IgD-negative memory B cell (primary cell): ENCODE data around the gene AQP5. TPM values are rescaled to one million over a fixed set of nuclear protein-coding genes. Genes with fewer than 3 reads are reported as not detected.

Source experiments
- H3K27ac Mint-ChIP-seq, 3 donors: one replicate each; pipeline ENCODE4 v1.8.0; 2020 to 2022; ENCODE audit warnings: mild to moderate bottlenecking in 3 of 3, mixed read lengths in 3 of 3, moderate library complexity in 1 of 3
- H3K27me3 Mint-ChIP-seq: one replicate; pipeline ENCODE4 v1.8.0; 2021; ENCODE audit warnings: mixed read lengths
- H3K36me3 Mint-ChIP-seq: one replicate; pipeline ENCODE4 v1.8.0; 2020; ENCODE audit warnings: mild to moderate bottlenecking, mixed read lengths
- H3K4me1 Mint-ChIP-seq, 3 donors: one replicate each; pipeline ENCODE4 v1.8.0; 2020 to 2022; ENCODE audit warnings: mixed read lengths in 3 of 3, mild to moderate bottlenecking in 1 of 3
- H3K4me3 Mint-ChIP-seq, 4 donors: one replicate each; pipeline ENCODE4 v1.8.0; 2020 to 2022; ENCODE audit warnings: mild to moderate bottlenecking in 4 of 4, mixed read lengths in 4 of 4, moderate library complexity in 3 of 4
- H3K9me3 Mint-ChIP-seq, 3 donors: one replicate each; pipeline ENCODE4 v1.8.0; 2020 to 2021; ENCODE audit warnings: mixed read lengths in 3 of 3, mild to moderate bottlenecking in 1 of 3
- polyA plus RNA-seq: library from polyadenylated mRNA; unstranded; fragments of 300-500 nt; fragmentation: Illumina TruSeq; gene quantifications from one replicate; pipeline ENCODE4 v1.2.3, GENCODE V29; 2021

The AQP5 gene
- polyA plus RNA-seq, 1 donor from 2014 or later, result not detected

GRCh38 chr12:49963976-49964815 is 2.5 kb downstream of the AQP5 start:
- no peaks in the 10 kb centered on the region for H3K36me3 Mint-ChIP-seq
- H3K4me3 Mint-ChIP-seq, result no peak overlapping the region
- no peaks in the 10 kb centered on the region for H3K9me3 Mint-ChIP-seq
- peaks cover 0 to 7% (median 5%) of the 10 kb centered on the region in 3 donors for H3K4me1 Mint-ChIP-seq
- no peak overlapping the region for H3K27ac Mint-ChIP-seq
- H3K27me3 Mint-ChIP-seq, result peaks cover 33% of the 10 kb centered on the region

- peak overlapping the region in 1 of 4 donors; percentile 58 for H3K4me3 Mint-ChIP-seq
- peaks cover 0 to 7% (median 5%) of the 10 kb centered on the region in 3 donors for H3K4me1 Mint-ChIP-seq
- no peaks in the 10 kb centered on the region for H3K36me3 Mint-ChIP-seq
- no peaks in the 10 kb centered on the region for H3K9me3 Mint-ChIP-seq
- H3K27me3 Mint-ChIP-seq, result peaks cover 31% of the 10 kb centered on the region
- no peak overlapping the region for H3K27ac Mint-ChIP-seq
These were observed 3.4 kb downstream of the AQP5 start for GRCh38 chr12:49964849-49965624.

- peaks cover 24% of the 10 kb centered on the region for H3K27me3 Mint-ChIP-seq
- no peaks in the 10 kb centered on the region for H3K36me3 Mint-ChIP-seq
- H3K9me3 Mint-ChIP-seq, result no peaks in the 10 kb centered on the region
- peaks cover 0 to 4% (median 0%) of the 10 kb centered on the region in 3 donors for H3K4me1 Mint-ChIP-seq
- no peak overlapping the region for H3K27ac Mint-ChIP-seq
- no peak overlapping the region for H3K4me3 Mint-ChIP-seq
These were observed 4.2 kb downstream of the AQP5 start for GRCh38 chr12:49965836-49966235.

- peaks cover 0 to 4% (median 0%) of the 10 kb centered on the region in 3 donors for H3K4me1 Mint-ChIP-seq
- no peaks in the 10 kb centered on the region for H3K9me3 Mint-ChIP-seq
- H3K27ac Mint-ChIP-seq, result no peak overlapping the region
- H3K27me3 Mint-ChIP-seq, result peaks cover 24% of the 10 kb centered on the region
- no peaks in the 10 kb centered on the region for H3K36me3 Mint-ChIP-seq
- H3K4me3 Mint-ChIP-seq, result peak overlapping the region in 2 of 4 donors; percentile 48 to 50
These were observed 4.9 kb downstream of the AQP5 start for GRCh38 chr12:49966511-49967041.

- Mint-ChIP-seq H3K4me3 (peak overlapping the region; percentile 48 to 86 (median 53)), H3K9me3 (no peaks in the 10 kb centered on the region), H3K27me3 (peaks cover 22% of the 10 kb centered on the region), H3K4me1 (peaks cover 0 to 4% (median 0%) of the 10 kb centered on the region in 3 donors), H3K36me3 (no peaks in the 10 kb centered on the region), H3K27ac (no peak overlapping the region)
These were observed 5.5 kb downstream of the AQP5 start for GRCh38 chr12:49967042-49967776.

- Mint-ChIP-seq H3K36me3 (no peaks in the 10 kb centered on the region), H3K4me3 (peak overlapping the region in 2 of 4 donors; percentile 48 to 86), H3K27ac (no peak overlapping the region), H3K4me1 (peaks cover 0 to 4% (median 0%) of the 10 kb centered on the region in 3 donors), H3K9me3 (no peaks in the 10 kb centered on the region), H3K27me3 (peaks cover 18% of the 10 kb centered on the region)
These were observed 6.1 kb downstream of the AQP5 start for GRCh38 chr12:49967777-49968250.

GRCh38 chr12:49968471-49968870 is 6.8 kb downstream of the AQP5 start:
- Mint-ChIP-seq H3K27ac (no peak overlapping the region), H3K27me3 (peaks cover 13% of the 10 kb centered on the region), H3K36me3 (no peaks in the 10 kb centered on the region), H3K4me3 (no peak overlapping the region), H3K9me3 (no peaks in the 10 kb centered on the region), H3K4me1 (peaks cover 0 to 4% (median 0%) of the 10 kb centered on the region in 3 donors)

- H3K9me3 Mint-ChIP-seq, result no peaks in the 10 kb centered on the region
- H3K4me1 Mint-ChIP-seq, result peaks cover 0 to 4% (median 2%) of the 10 kb centered on the region in 3 donors
- H3K27ac Mint-ChIP-seq, result no peak overlapping the region
These were observed 7.4 kb downstream of the AQP5 start for GRCh38 chr12:49969027-49969426.

GRCh38 chr12:49969651-49970429 is 8.2 kb downstream of the AQP5 start:
- H3K9me3 Mint-ChIP-seq, result no peaks in the 10 kb centered on the region
- peaks cover 8% of the 10 kb centered on the region for H3K27me3 Mint-ChIP-seq
- H3K4me3 Mint-ChIP-seq, result no peak overlapping the region
- no peak overlapping the region for H3K27ac Mint-ChIP-seq
- peaks cover 0 to 4% (median 2%) of the 10 kb centered on the region in 3 donors for H3K4me1 Mint-ChIP-seq
- H3K36me3 Mint-ChIP-seq, result no peaks in the 10 kb centered on the region

More at GRCh38 chr12:49969027-49969426, 7.4 kb downstream of the AQP5 start:
- H3K4me3 Mint-ChIP-seq, result no peak overlapping the region
- peaks cover 13% of the 10 kb centered on the region for H3K27me3 Mint-ChIP-seq
- H3K36me3 Mint-ChIP-seq, result no peaks in the 10 kb centered on the region

- Mint-ChIP-seq H3K9me3 (no peaks in the 10 kb centered on the region), H3K27me3 (peaks cover 8% of the 10 kb centered on the region), H3K36me3 (no peaks in the 10 kb centered on the region), H3K27ac (no peak overlapping the region), H3K4me3 (no peak overlapping the region), H3K4me1 (peaks cover 0 to 4% (median 2%) of the 10 kb centered on the region in 3 donors)
These were observed 9.0 kb downstream of the AQP5 start for GRCh38 chr12:49970658-49971057.

- H3K4me1 Mint-ChIP-seq, result peaks cover 0 to 4% (median 2%) of the 10 kb centered on the region in 3 donors
- no peak overlapping the region for H3K4me3 Mint-ChIP-seq
- peaks cover 8% of the 10 kb centered on the region for H3K27me3 Mint-ChIP-seq
- H3K9me3 Mint-ChIP-seq, result no peaks in the 10 kb centered on the region
- H3K36me3 Mint-ChIP-seq, result no peaks in the 10 kb centered on the region
- H3K27ac Mint-ChIP-seq, result no peak overlapping the region
These were observed 9.5 kb downstream of the AQP5 start for GRCh38 chr12:49971141-49971540.

GRCh38 chr12:49972129-49972528 is 10.5 kb downstream of the AQP5 start:
- Mint-ChIP-seq H3K36me3 (no peaks in the 10 kb centered on the region), H3K27me3 (peaks cover 4% of the 10 kb centered on the region), H3K27ac (no peak overlapping the region)

GRCh38 chr12:49972641-49973360 is 11.1 kb downstream of the AQP5 start, which contains the start of gene AQP6:
Gene AQP6 (plus strand): TSS chr12:49972947. CDS start chr12:49973174, 227 bp downstream.
- Mint-ChIP-seq H3K4me3 (no peak within 1 kb of the TSS), H3K27me3 (peaks cover 3% of the 10 kb centered on the region), H3K4me1 (peaks cover 0 to 2% (median 0%) of the 10 kb centered on the region in 3 donors), H3K36me3 (no peaks in the 10 kb centered on the region), H3K27ac (no peak within 1 kb of the TSS), H3K9me3 (no peaks in the 10 kb centered on the region)

More at GRCh38 chr12:49972129-49972528, 10.5 kb downstream of the AQP5 start:
- H3K9me3 Mint-ChIP-seq, result no peaks in the 10 kb centered on the region
- H3K4me1 Mint-ChIP-seq, result peaks cover 0 to 2% (median 1%) of the 10 kb centered on the region in 3 donors
- H3K4me3 Mint-ChIP-seq, result no peak overlapping the region
